GM21786 (cell line): ENCODE measurements around the gene HYDIN.
"Not testable (repeated sequence)": the region's sequence is repeated elsewhere in the genome, so short reads cannot be mapped to it uniquely, and the experiment has no call there.

Experiments
- ATAC-seq: cut with Tn5 transposase; IDR thresholded peaks from one replicate; pipeline ENCODE4 v1.9.1; 2021; ENCODE audit not compliant: unreplicated experiment

The HYDIN gene

DNA sequence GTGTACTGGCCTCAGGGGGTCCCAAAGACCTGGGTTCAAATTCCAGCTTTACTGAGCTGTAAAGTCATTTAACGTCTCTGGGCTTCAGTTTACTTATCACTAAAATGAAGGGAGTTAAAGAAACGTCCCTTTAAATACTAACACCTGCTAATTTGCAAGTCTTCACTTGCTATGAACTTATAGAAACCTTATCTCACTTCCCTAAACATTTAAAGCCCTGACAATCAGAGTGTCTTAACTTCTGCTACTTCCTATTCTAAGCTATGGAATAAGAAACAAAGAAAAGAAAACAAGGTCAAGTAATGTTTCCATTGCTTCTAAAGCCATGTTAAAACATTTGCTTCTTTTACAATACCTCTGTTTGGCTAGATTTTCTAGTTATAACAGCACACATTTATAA lies 87.3 kb downstream of the HYDIN start:
- not testable (repeated sequence) for ATAC-seq

- not testable (repeated sequence) for ATAC-seq
Observed at GRCh38 chr16:71110565-71110964, 120.0 kb downstream of the HYDIN start.

- ATAC-seq, result not testable (repeated sequence)
Observed at GRCh38 chr16:71109656-71110208, 120.8 kb downstream of the HYDIN start.

- not testable (repeated sequence) for ATAC-seq
Observed at GRCh38 chr16:71105881-71106280, 124.6 kb downstream of the HYDIN start.

GRCh38 chr16:71083573-71083972 lies 146.9 kb downstream of the HYDIN start:
- ATAC-seq, result not testable (repeated sequence)

- not testable (repeated sequence) for ATAC-seq
Observed at GRCh38 chr16:71080777-71081176, 149.7 kb downstream of the HYDIN start.

- ATAC-seq, result not testable (repeated sequence)
Observed at GRCh38 chr16:71080262-71080661, 150.3 kb downstream of the HYDIN start.

DNA sequence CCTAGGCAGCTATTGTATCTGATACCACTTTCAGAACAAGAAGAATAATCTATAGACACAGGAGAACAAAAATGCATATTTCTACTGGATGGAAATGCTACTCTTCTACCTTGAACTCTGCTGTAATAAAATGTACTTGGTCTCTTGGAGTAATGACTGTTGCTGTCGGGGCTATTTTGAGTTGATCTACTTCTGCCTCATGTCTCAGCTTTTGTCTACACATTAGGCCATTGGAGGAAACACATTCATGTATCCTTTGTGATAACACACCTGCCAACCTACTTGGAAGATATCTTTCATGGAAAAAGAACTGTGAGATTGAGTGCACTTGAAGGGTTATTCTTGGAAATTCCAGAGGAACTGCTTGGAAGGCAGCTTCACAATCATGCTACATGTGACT lies 159.9 kb downstream of the HYDIN start:
- not testable (repeated sequence) for ATAC-seq

DNA sequence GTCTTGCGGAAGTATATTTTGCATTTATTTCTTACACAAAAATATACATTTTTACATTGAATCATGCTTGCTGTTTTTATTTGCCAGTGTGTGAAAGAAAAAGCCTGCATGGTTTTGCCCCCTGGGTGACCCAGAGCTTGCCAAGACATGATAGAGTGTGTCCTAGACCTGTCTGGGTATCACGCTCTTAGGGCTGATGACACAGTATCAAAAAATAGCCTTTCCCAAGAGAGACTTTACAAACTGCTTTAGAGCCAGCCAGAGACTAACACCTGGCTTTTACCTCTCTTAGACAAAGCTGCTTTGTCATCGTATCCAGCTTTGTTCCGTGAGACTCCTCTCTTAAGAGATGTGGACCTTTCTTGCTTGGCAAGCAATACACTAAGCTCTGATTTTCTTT lies 160.7 kb downstream of the HYDIN start:
- ATAC-seq, result not testable (repeated sequence)

- ATAC-seq, result not testable (repeated sequence)
Observed at GRCh38 chr16:71053897-71054609, 176.5 kb downstream of the HYDIN start.

GRCh38 chr16:71050307-71050706 lies 180.2 kb downstream of the HYDIN start:
- ATAC-seq, result not testable (repeated sequence)

DNA sequence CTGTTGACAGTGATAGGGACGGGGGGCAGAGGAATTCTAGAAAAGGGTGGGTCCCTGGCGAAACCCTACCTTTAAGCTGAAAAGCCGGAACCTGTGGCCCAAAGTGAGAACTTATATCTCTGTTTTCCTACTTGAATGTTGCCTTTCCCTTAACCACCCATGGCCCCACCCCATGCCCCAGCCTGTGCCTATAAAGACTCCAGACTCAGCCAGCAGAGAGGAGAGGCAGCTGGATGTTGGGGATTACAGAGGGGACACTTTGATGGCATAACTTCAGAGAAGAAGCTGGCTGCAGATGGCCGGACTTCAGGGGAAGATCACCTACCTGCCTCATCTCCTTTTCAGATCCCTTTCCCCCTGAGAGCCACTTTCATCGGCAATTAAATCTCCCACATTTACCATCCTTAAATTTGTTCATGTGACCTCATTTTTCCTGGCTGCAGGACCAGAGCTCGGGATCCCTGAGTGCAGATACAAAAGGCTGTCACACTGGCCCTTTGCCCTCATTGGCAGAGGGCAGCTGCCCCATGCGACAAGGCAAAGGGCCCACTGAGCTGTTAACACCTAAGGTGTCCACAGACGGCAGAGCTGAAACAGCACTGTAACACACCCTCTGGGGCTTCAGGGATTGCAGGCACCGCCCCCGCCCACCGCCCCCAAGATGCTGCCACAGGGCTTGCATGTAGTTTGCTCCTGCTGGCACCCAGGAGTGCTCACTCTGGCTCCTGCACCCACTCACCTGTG lies 191.0 kb downstream of the HYDIN start:
- ATAC-seq, result not testable (repeated sequence)

DNA sequence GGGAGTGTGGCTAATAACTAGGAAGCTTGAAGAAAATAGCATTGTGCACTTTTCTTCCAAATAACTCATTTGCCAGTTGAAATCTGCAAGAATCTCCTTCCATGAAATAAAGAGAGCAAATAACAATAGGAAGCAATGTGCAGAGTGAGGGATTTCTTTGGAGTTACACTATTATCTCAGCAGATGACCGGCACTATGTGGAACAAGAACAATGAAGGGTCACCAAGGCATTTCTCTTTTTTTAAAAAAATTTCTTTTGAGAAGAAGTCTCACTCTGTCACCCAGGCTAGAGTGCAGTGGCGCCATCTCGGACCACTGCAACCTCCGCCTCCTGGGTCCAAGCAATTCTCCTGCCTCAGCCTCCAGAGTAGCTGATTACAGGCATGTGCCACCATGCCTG lies 192.1 kb downstream of the HYDIN start:
- not testable (repeated sequence) for ATAC-seq

DNA sequence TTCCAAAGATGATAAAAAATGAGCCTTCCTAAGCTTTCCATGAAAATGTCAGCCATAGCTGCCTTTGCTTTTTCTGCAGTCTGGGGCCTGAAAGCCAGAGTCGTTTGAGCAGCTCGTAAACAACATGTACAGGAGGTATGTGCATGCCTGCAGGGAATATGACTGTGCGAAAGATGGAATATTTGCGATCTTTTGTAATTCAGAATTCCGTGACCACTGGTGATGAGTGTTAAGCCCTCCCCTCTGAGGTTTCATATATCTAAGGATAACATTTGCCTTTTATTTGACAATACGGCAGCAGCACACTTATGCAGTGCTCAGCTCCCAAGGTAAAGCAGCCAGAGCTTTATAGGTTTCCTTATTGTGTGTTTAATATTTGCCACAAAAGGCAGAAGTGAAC lies 192.5 kb downstream of the HYDIN start:
- ATAC-seq, result not testable (repeated sequence)

DNA sequence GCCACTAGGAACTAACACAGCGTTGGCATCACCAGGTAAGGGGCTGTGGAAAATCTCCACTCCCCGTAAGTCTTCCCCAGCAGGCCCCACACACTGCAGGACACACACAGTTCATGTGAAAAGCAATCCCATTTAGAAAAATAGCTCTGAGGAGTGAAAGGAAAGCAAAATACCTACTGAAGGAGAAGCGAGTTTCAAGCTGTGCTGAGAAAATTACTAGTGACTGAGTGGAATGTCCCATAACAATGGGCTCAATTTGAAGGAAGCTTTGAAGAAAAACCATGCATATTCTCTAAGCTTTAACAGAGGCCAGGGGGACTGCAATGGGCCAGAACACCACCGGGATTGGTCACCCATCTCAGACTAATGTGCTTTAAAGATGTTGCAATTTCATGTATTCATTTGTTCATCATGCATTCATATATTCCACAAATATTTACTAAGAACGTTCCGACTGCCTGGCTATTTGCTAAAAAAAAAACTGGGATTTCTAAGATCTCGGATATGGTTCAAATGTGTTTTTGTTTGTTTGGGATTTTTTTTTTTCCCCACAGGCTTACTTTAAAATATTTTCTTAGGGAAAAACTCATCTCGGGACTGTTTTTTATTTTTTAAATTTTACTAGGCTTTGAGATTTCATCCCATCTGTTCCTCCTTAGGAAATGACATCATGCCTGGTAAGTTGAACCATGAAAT lies 202.3 kb downstream of the HYDIN start:
- ATAC-seq, result not testable (repeated sequence)

DNA sequence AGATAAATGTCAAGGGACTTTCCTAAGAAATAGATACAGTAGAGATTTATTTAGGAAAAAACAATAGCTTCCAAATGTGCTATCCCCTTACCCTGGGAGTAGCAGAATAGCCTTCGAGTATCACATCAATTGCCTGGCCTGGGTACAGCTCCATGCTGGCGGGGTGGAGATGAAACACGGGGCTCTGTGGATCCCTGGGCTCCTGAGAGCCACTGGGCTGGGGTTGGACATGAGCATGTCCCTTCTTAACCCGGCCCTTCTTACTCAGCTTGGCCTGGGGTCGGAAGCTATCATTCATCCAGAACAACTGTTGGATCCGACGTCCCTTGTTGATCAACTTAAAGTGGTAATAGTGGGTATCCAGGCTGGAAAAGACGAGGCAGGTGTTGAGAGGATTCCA lies 203.0 kb downstream of the HYDIN start:
- not testable (repeated sequence) for ATAC-seq

- not testable (repeated sequence) for ATAC-seq
Observed at GRCh38 chr16:71023851-71024439, 206.6 kb downstream of the HYDIN start.

DNA sequence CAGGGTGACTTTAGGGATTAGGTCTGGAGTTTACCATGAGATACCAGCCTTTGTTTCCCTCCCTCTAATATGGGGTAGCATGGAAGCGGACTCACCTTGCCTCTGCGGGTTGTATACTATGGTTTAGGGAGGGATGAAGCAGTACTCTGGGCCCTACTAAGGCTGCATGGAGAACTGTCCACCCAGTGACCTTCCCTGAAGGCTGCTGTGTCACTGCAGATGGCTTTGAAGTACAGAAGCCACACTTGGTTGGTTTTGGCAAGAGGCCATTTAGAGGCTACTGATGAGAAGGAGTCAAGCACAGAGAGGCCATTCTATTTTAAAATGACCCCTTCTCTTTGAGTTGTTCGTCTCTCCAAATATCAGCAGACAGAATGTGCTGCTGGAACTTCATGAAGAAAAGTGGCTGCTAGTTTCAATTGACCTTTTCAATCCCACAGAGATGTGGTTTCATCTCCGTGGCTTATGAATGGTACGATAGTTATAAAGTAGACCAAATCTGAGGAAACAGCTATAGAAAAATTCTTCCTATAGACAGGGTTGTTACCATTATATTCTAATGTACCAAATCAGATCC lies 208.5 kb downstream of the HYDIN start:
- ATAC-seq, result not testable (repeated sequence)

GRCh38 chr16:71019067-71019682 lies 211.3 kb downstream of the HYDIN start:
- ATAC-seq, result not testable (repeated sequence)

DNA sequence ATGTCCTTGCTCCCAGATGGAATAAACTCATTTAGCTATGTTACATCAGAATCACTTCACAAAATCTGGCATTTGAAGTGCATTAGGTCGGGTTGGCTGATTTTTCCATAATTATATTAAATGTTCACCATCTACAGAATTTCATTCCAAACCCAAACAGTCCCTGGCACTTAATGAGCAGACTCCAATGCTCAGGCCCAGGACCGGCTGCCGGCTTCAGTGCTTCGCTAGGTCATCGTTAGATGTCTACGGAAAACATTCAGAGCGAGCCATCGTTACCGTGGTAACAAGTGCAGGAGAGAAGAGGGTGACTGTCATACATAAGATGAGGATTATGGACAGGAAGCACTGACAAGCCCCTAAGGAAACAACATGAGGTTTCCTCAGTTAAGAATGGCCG lies 215.1 kb downstream of the HYDIN start:
- not testable (repeated sequence) for ATAC-seq
